IMR-90 (cell line): Measurements from ENCODE around the gene TMEM130. TPM values are rescaled to one million over a fixed set of nuclear protein-coding genes. Genes with fewer than 3 reads are reported as not detected.

ENCODE experiments used
- ATAC-seq: fragments of 200-7000 bp; cut with Tn5 transposase; 2 replicates; pipeline ENCODE4 v1.9.1; 2020; ENCODE audit warnings: low read depth, mild to moderate bottlenecking, moderate library complexity
- BruUV-seq: library from RNA; stranded (reverse); fragments of 400-500 nt; replicated peaks from 2 replicates; lab custom pipeline; 2021; lab: Mats Ljungman, UMichigan
- CTCF ChIA-PET: fragments of 300-600 bp; formaldehyde crosslinking; extraction: SDS; loops from one replicate; lab custom pipeline; 2021; ENCODE audit warnings: antibody characterized with exemption; lab: Yijun Ruan, JAX
- POLR2A ChIA-PET: fragments of 300-600 bp; sonication (Branson Sonifier 250); formaldehyde crosslinking; loops from one replicate; lab custom pipeline; 2022; ENCODE audit warnings: antibody characterized with exemption; ENCODE audit not compliant: unreplicated experiment; lab: Charles Lee
- DNase-seq: peaks from one replicate; pipeline ENCODE4 v3.0.0; 2013
- H2AFZ ChIP-seq: replicated peaks from 2 replicates; pipeline ENCODE3; 2013; ENCODE audit warnings: low read length, mild to moderate bottlenecking; ENCODE audit not compliant: poor library complexity
- H2AK5ac ChIP-seq: 2 replicates; pipeline ENCODE4 v1.6.1; 2013; ENCODE audit warnings: low read depth, low read length, inconsistent platforms
- H2AK9ac ChIP-seq: replicated peaks from 2 replicates; pipeline ENCODE3; 2013; ENCODE audit warnings: mild to moderate bottlenecking, low read depth, low read length, moderate library complexity; ENCODE audit not compliant: poor library complexity
- H2BK120ac ChIP-seq: 2 replicates; pipeline ENCODE4 v1.6.1; 2013; ENCODE audit warnings: low read depth, low read length, inconsistent platforms
- H2BK15ac ChIP-seq: 3 replicates; pipeline ENCODE4 v1.6.1; 2013; ENCODE audit warnings: low read depth, low read length, inconsistent platforms
- H2BK20ac ChIP-seq: 2 replicates; pipeline ENCODE4 v1.6.1; 2013; ENCODE audit warnings: low read depth, mild to moderate bottlenecking, inconsistent platforms, low read length, moderate library complexity
- H2BK5ac ChIP-seq: 2 replicates; pipeline ENCODE4 v1.6.1; 2013; ENCODE audit warnings: mild to moderate bottlenecking, low read depth, low read length, inconsistent platforms; ENCODE audit not compliant: poor library complexity, severe bottlenecking
- H3K14ac ChIP-seq: replicated peaks from 2 replicates; pipeline ENCODE4 v1.6.1; 2013; ENCODE audit warnings: low read depth, low read length, inconsistent platforms
- H3K18ac ChIP-seq: 2 replicates; pipeline ENCODE4 v1.6.1; 2013; ENCODE audit warnings: low read depth, low read length, control low read depth
- H3K23ac ChIP-seq: 2 replicates; pipeline ENCODE4 v1.6.1; 2013; ENCODE audit warnings: low read depth, low read length, inconsistent platforms
- H3K27ac ChIP-seq: 2 replicates; pipeline ENCODE4 v1.5.1; 2013; ENCODE audit warnings: mild to moderate bottlenecking, control low read depth, low read length; ENCODE audit not compliant: insufficient read depth
- H3K27me3 ChIP-seq: 2 replicates; pipeline ENCODE4 v1.6.1; 2013; ENCODE audit warnings: low read length; ENCODE audit not compliant: control insufficient read depth, insufficient read depth
- H3K36me3 ChIP-seq: 2 replicates; pipeline ENCODE4 v1.6.1; 2013; ENCODE audit warnings: low read length, mixed read lengths; ENCODE audit not compliant: control insufficient read depth, insufficient read depth
- H3K4ac ChIP-seq: 2 replicates; pipeline ENCODE4 v1.6.1; 2013; ENCODE audit warnings: low read depth, low read length, inconsistent platforms
- H3K4me1 ChIP-seq: 2 replicates; pipeline ENCODE4 v1.6.1; 2013; ENCODE audit warnings: low read length, mixed read lengths; ENCODE audit not compliant: control insufficient read depth, insufficient read depth
- H3K4me2 ChIP-seq: 2 replicates; pipeline ENCODE4 v1.6.1; 2013; ENCODE audit warnings: low read depth, mild to moderate bottlenecking, control low read depth, low read length, moderate library complexity
- H3K4me3 ChIP-seq: 2 replicates; pipeline ENCODE4 v1.5.1; 2013; ENCODE audit warnings: low read depth, mild to moderate bottlenecking, control low read depth, low read length, moderate library complexity; ENCODE audit not compliant: insufficient read depth
- H3K56ac ChIP-seq: 2 replicates; pipeline ENCODE4 v1.6.1; 2013; ENCODE audit warnings: low read length, inconsistent platforms; ENCODE audit not compliant: insufficient read depth; ENCODE audit errors: extremely low read depth
- H3K79me1 ChIP-seq, 2 experiments: 2 replicates each; pipeline ENCODE4 v1.6.1; 2013; ENCODE audit warnings: low read length in 2 of 2, inconsistent platforms in 1 of 2, low read depth in 1 of 2
- H3K9ac ChIP-seq: 2 replicates; pipeline ENCODE4 v1.6.1; 2013; ENCODE audit warnings: low read depth, low read length, control low read depth
- H3K9me1 ChIP-seq: 2 replicates; pipeline ENCODE4 v1.6.1; 2013; ENCODE audit warnings: low read length, inconsistent platforms; ENCODE audit not compliant: insufficient read depth
- H3K9me3 ChIP-seq: 2 replicates; pipeline ENCODE4 v1.6.1; 2013; ENCODE audit warnings: low read length; ENCODE audit not compliant: control insufficient read depth, insufficient read depth
- H4K20me1 ChIP-seq: 2 replicates; pipeline ENCODE4 v1.6.1; 2013; ENCODE audit warnings: low read length, inconsistent platforms; ENCODE audit not compliant: insufficient read depth
- H4K5ac ChIP-seq: 2 replicates; pipeline ENCODE4 v1.6.1; 2013; ENCODE audit warnings: mild to moderate bottlenecking, low read depth, low read length, control low read depth
- H4K8ac ChIP-seq, 2 experiments: 2 replicates each; pipeline ENCODE4 v1.6.1; 2013; ENCODE audit warnings: low read depth in 2 of 2, low read length in 2 of 2, control low read depth in 1 of 2, inconsistent platforms in 1 of 2
- H4K91ac ChIP-seq: 2 replicates; pipeline ENCODE4 v1.6.1; 2013; ENCODE audit warnings: low read depth, low read length, inconsistent platforms; ENCODE audit not compliant: insufficient read depth
- BHLHE40 ChIP-seq: fragments of 150-350 bp; IDR thresholded peaks from 2 replicates; pipeline ENCODE4 v1.6.1; 2016; ENCODE audit warnings: mild to moderate bottlenecking, low read depth, low read length
- CEBPB ChIP-seq: IDR thresholded peaks from 2 replicates; pipeline ENCODE4 v1.6.1; 2012; ENCODE audit warnings: low read depth, low read length, improper control_type of control experiment
- CHD1 ChIP-seq: IDR thresholded peaks from 2 replicates; pipeline ENCODE4 v1.6.1; 2012; ENCODE audit warnings: low read depth, low read length, improper control_type of control experiment
- MAZ ChIP-seq: IDR thresholded peaks from 2 replicates; pipeline ENCODE4 v1.6.1; 2012; ENCODE audit warnings: low read depth, mild to moderate bottlenecking, low read length, improper control_type of control experiment, moderate library complexity, borderline replicate concordance
- MXI1 ChIP-seq: IDR thresholded peaks from 2 replicates; pipeline ENCODE4 v1.6.1; 2012; ENCODE audit warnings: low read depth, mild to moderate bottlenecking, low read length, moderate library complexity, borderline replicate concordance
- RAD21 ChIP-seq: IDR thresholded peaks from 2 replicates; pipeline ENCODE4 v1.6.1; 2012; ENCODE audit warnings: low read length, improper control_type of control experiment
- RCOR1 ChIP-seq: IDR thresholded peaks from 2 replicates; pipeline ENCODE4 v1.6.1; 2012; ENCODE audit warnings: mild to moderate bottlenecking, low read length, improper control_type of control experiment; ENCODE audit not compliant: insufficient replicate concordance
- RFX5 ChIP-seq: IDR thresholded peaks from 2 replicates; pipeline ENCODE4 v1.8.0; 2012; ENCODE audit warnings: low read depth, mild to moderate bottlenecking, low read length, moderate library complexity
- SMC3 ChIP-seq: fragments of 150-350 bp; IDR thresholded peaks from 2 replicates; pipeline ENCODE4 v1.6.1; 2016; ENCODE audit warnings: low read depth, mild to moderate bottlenecking, antibody characterized with exemption, low read length, moderate library complexity
- WGBS, 2 experiments: methylation state at CpG; one replicate each; pipeline versions ENCODE4 v1.1.5 to v1.1.7; 2013; ENCODE audit warnings: missing lambda C conversion rate in 2 of 2; ENCODE audit not compliant: insufficient read length in 1 of 2; ENCODE audit errors: extremely low coverage in 2 of 2; 5-methylcytosine and 5-hydroxymethylcytosine counted together
- dilution Hi-C: fragments of 300-500 bp; cut with HindIII; formaldehyde crosslinking; loops from one replicate; pipeline ENCODE4 v1.14.3; 2018; ENCODE audit warnings: low sequenced_read_pairs; ENCODE audit not compliant: unreplicated experiment
- in situ Hi-C: fragments of 300-500 bp; cut with MboI; formaldehyde crosslinking; loops from 3 replicates; pipeline ENCODE4 v1.14.3; 2019; ENCODE audit warnings: low sequenced_read_pairs, inconsistent platforms, mixed read lengths
- intact Hi-C: fragments of 100-400 bp; cut with micrococcal nuclease; formaldehyde crosslinking; loops from 2 replicates; pipeline ENCODE4 v1.10.0; 2022
- polyA plus RNA-seq, 3 experiments: library from polyadenylated mRNA; depleted of rRNA; stranded (reverse); fragments of >200 nt; gene quantifications; 2 replicates each; pipeline ENCODE4 v1.2.3, GENCODE V29; 2012; ENCODE audit warnings: low replicate concordance in 1 of 3
- total RNA-seq: library from RNA; depleted of rRNA; stranded (reverse); fragments of >200 nt; gene quantifications from 2 replicates; pipeline ENCODE4 v1.2.3, GENCODE V29; 2012
- TF ChIP-seq, protein P1 (sequence below): fragments of 150-350 bp; IDR thresholded peaks from 2 replicates; pipeline ENCODE4 v1.6.1; 2017; ENCODE audit warnings: mild to moderate bottlenecking, antibody characterized with exemption, low read length, low read depth
- TF ChIP-seq, protein P2 (sequence below): conservative IDR thresholded peaks from 2 replicates; pipeline ENCODE4 v1.5.1; 2012; ENCODE audit warnings: mild to moderate bottlenecking, low read depth, low read length, improper control_type of control experiment
- TF ChIP-seq, protein P3 (sequence below): fragments of 150-350 bp; IDR thresholded peaks from 2 replicates; pipeline ENCODE4 v1.6.1; 2016; ENCODE audit warnings: low read depth, mild to moderate bottlenecking, low read length, moderate library complexity, borderline replicate concordance

TMEM130 gene
- total and polyA plus RNA-seq, 2 of the 4 experiments (the other 2 are of a cell fraction), result 1.1 to 14.8 TPM

DNA sequence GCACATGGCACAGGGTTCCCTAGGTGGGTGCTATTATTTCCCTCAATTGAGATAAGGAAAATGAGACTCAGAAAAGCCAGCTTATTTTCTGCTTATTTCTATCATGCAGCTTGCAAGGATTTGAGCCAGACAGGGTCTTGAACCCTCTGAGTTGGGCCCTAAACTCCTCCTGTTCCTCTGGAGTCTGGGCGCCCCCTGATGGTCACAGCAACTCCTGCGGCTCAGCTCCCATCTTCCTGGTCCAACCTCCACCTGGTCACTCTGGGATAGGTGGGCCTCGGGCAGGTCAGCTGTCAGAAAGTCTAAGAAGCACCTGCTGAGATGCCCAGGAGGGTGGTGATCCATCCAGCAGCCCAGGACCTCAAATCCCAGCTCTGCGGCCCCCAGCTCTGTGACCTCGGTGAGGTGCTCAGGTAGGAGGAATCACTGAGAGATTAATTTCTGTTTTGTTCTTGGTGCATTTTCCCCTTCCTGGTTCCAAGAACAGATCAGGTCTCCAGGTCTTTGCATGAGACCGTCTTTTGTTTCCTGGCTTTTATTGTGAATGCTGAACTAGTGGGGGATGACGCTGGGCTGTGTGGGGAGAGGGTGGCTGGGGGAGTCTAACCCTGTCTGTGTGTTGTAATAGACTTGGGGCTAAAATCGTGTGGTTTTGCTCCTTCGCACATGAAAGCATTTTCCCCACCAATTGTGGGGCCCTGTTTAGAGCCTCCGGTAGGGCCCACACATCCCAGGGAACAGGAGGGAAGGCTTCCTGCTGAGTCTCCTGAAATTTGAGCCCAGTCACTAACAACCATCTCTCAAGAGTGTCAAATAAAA lies 32.8 kb downstream of the TMEM130 start (continued):
- TF ChIP-seq RAD21, result peak; percentile 48

DNA sequence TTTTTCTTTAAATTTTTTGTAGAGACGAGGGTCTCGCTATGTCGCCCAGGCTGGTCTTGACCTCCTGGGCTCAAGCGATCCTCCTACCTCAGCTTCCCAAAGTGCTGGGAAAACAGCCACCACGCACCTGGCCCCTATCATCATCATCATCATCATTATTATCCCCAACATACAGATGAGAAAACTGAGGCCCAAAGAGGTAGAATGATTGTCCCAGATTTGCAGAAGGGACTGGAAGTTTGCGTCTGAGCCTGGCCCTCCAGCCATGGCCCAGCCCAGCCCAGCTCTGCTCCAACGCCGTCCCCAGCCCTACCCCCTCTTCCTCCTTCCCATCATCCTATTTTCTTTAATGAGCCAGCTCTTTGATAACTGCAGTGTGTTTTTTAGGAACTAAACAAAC lies 34.9 kb downstream of the TMEM130 start:
- no peak overlapping the region for H3K23ac ChIP-seq
- no peak overlapping the region for H4K5ac ChIP-seq
- WGBS, 2 experiments, result 80% methylated on average over 2 of the region's 8 CpGs; no CpG with 5 or more reads in 1 of the 2 experiments
- H2BK15ac ChIP-seq, result no peak overlapping the region
- H3K4me2 ChIP-seq, result no peak overlapping the region
- no peak for ATAC-seq
- ChIA-PET POLR2A (no interaction called here), CTCF (no interaction called here)
- H3K9me1 ChIP-seq, result no peaks in the 10 kb centered on the region
- in situ Hi-C loops (no loop called here), dilution Hi-C loops (no loop called here), intact Hi-C loops (no loop called here)
- H4K20me1 ChIP-seq, result no peaks in the 10 kb centered on the region
- H2BK20ac ChIP-seq, result no peak overlapping the region
- DNase-seq, result no peak
- H3K9ac ChIP-seq, result no peak overlapping the region
- H3K27me3 ChIP-seq, result peaks cover 5% of the 10 kb centered on the region; the same call in 1 of the 2 replicates
- no peaks in the 10 kb centered on the region for H3K9me3 ChIP-seq
- H2AK9ac ChIP-seq, result no peak overlapping the region
- H2AFZ ChIP-seq, result no peak overlapping the region
- no peaks in the 10 kb centered on the region for H3K79me1 ChIP-seq
- no peak overlapping the region for H3K27ac ChIP-seq
- no peak overlapping the region for H3K14ac ChIP-seq
- H3K18ac ChIP-seq, result no peak overlapping the region
- no TSS peak for BruUV-seq
- no peak overlapping the region for H4K91ac ChIP-seq
- no peak for TF ChIP-seq MAZ
- no peak for TF ChIP-seq SMC3
- TF ChIP-seq, protein P1, sequence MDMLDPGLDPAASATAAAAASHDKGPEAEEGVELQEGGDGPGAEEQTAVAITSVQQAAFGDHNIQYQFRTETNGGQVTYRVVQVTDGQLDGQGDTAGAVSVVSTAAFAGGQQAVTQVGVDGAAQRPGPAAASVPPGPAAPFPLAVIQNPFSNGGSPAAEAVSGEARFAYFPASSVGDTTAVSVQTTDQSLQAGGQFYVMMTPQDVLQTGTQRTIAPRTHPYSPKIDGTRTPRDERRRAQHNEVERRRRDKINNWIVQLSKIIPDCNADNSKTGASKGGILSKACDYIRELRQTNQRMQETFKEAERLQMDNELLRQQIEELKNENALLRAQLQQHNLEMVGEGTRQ, result no peak
- TF ChIP-seq, protein P2, sequence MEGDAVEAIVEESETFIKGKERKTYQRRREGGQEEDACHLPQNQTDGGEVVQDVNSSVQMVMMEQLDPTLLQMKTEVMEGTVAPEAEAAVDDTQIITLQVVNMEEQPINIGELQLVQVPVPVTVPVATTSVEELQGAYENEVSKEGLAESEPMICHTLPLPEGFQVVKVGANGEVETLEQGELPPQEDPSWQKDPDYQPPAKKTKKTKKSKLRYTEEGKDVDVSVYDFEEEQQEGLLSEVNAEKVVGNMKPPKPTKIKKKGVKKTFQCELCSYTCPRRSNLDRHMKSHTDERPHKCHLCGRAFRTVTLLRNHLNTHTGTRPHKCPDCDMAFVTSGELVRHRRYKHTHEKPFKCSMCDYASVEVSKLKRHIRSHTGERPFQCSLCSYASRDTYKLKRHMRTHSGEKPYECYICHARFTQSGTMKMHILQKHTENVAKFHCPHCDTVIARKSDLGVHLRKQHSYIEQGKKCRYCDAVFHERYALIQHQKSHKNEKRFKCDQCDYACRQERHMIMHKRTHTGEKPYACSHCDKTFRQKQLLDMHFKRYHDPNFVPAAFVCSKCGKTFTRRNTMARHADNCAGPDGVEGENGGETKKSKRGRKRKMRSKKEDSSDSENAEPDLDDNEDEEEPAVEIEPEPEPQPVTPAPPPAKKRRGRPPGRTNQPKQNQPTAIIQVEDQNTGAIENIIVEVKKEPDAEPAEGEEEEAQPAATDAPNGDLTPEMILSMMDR, result no peak
- TF ChIP-seq BHLHE40, result no peak
- TF ChIP-seq, protein P3, sequence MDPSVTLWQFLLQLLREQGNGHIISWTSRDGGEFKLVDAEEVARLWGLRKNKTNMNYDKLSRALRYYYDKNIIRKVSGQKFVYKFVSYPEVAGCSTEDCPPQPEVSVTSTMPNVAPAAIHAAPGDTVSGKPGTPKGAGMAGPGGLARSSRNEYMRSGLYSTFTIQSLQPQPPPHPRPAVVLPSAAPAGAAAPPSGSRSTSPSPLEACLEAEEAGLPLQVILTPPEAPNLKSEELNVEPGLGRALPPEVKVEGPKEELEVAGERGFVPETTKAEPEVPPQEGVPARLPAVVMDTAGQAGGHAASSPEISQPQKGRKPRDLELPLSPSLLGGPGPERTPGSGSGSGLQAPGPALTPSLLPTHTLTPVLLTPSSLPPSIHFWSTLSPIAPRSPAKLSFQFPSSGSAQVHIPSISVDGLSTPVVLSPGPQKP, result no peak
- no peak for TF ChIP-seq RCOR1
- TF ChIP-seq RFX5, result no peak
- TF ChIP-seq CHD1, result no peak
- no peak for TF ChIP-seq MXI1
- no peak for TF ChIP-seq CEBPB
- TF ChIP-seq RAD21, result no peak
- no peak overlapping the region for H2AK5ac ChIP-seq
- H3K4me3 ChIP-seq, result no peak overlapping the region
- no peak overlapping the region for H2BK120ac ChIP-seq
- no peak overlapping the region for H3K56ac ChIP-seq
- H3K36me3 ChIP-seq, result no peaks in the 10 kb centered on the region
- no peak overlapping the region for H3K4ac ChIP-seq
- H4K8ac ChIP-seq, result no peak overlapping the region
- no peak overlapping the region for H2BK5ac ChIP-seq
- peaks cover 2% of the 10 kb centered on the region; the same call in 1 of the 2 replicates for H3K4me1 ChIP-seq
